K562 (cell line): ENCODE data around the gene USP4. TPM values are rescaled to one million over a fixed set of nuclear protein-coding genes. Genes with fewer than 3 reads are reported as not detected.

ENCODE experiments used
- CHCHD3 ChIP-seq: fragments of 250-450 bp; sonication (Bioruptor Pico); IDR thresholded peaks from 2 replicates; pipeline ENCODE4 v2.1.2; 2022; ENCODE audit warnings: mild to moderate bottlenecking
- FOXM1 ChIP-seq, 2 experiments: fragments of 450-650 bp in 1 of 2; sonication (generic) in 1 of 2; formaldehyde crosslinking in 1 of 2; IDR thresholded peaks; 2 replicates each; pipeline versions ENCODE4 v1.6.1 to v1.9.0; 2017 to 2022; ENCODE audit warnings: low read depth in 2 of 2, mild to moderate bottlenecking in 2 of 2, missing genetic modification reagents in 1 of 2, moderate library complexity in 1 of 2
- KDM5B ChIP-seq: fragments of 200-600 bp; sonication (generic); IDR thresholded peaks from 2 replicates; pipeline ENCODE4 v1.6.1; 2012; ENCODE audit warnings: low read depth, mild to moderate bottlenecking, moderate library complexity, low read length, control low read depth, inconsistent platforms; ENCODE audit not compliant: insufficient replicate concordance
- NCOA2 ChIP-seq, 2 experiments: fragments of 450-650 bp; IDR thresholded peaks; 2 replicates each; pipeline ENCODE4 v1.6.1; 2018; ENCODE audit warnings: mild to moderate bottlenecking in 2 of 2, moderate library complexity in 1 of 2; ENCODE audit not compliant: partially characterized antibody in 2 of 2
- NONO ChIP-seq, 2 experiments: fragments of 200-400 bp in 1 of 2; fragments of 450-650 bp in 1 of 2; formaldehyde crosslinking in 1 of 2; IDR thresholded peaks; 2 replicates each; pipeline ENCODE4 v1.6.1; 2017; ENCODE audit warnings: low read depth in 2 of 2, mild to moderate bottlenecking in 2 of 2, moderate library complexity in 2 of 2, low read length in 1 of 2
- POLR3G ChIP-seq: IDR thresholded peaks from 2 replicates; pipeline ENCODE4 v1.6.1; 2011; ENCODE audit not compliant: insufficient read length, insufficient replicate concordance; ENCODE audit errors: extremely low read depth
- PRMT5 ChIP-seq: sonication (generic); formaldehyde crosslinking; IDR thresholded peaks from 2 replicates; pipeline ENCODE4 v1.5.0; 2020; ENCODE audit warnings: missing genetic modification reagents
- RAD21 ChIP-seq, 2 experiments: fragments of 250-450 bp in 1 of 2; fragments of 450-650 bp in 1 of 2; sonication (Bioruptor Pico) in 1 of 2; formaldehyde crosslinking in 1 of 2; IDR thresholded peaks in 1 of 2; conservative IDR thresholded peaks in 1 of 2; 2 replicates each; pipeline versions ENCODE4 v1.4.0 to v1.8.0; 2020 to 2022; ENCODE audit warnings: mild to moderate bottlenecking in 2 of 2, moderate library complexity in 1 of 2
- TCF7L2 ChIP-seq: fragments of 150-350 bp; IDR thresholded peaks from 2 replicates; pipeline ENCODE4 v1.6.1; 2016; ENCODE audit warnings: low read depth, mild to moderate bottlenecking, low read length, moderate library complexity
- polyA plus RNA-seq, 8 experiments: library from polyadenylated mRNA; depleted of rRNA in 4 of 8; stranded (reverse) in 5 of 8; unstranded in 3 of 8; fragments of >200 nt; fragmentation: Nextera tagmentation in 2 of 8; fragmentation: Illumina TruSeq in 1 of 8; extraction: Ambion mirVana in 2 of 8; extraction: Trizol in 1 of 8; gene quantifications; 2 replicates each; pipeline versions ENCODE4 v1.2.1 to v1.2.3, GENCODE V29; 2011 to 2014; ENCODE audit warnings: inconsistent platforms in 1 of 8, missing spikeins in 1 of 8
- total RNA-seq, 7 experiments: library from RNA; depleted of rRNA in 6 of 7; stranded (reverse); fragments of >200 nt in 6 of 7; fragmentation: Illumina TruSeq in 2 of 7; extraction: Trizol in 2 of 7; gene quantifications; 2 replicates each; pipeline versions ENCODE4 v1.2.1 to v1.2.3, GENCODE V29; 2011 to 2021; ENCODE audit warnings: low replicate concordance in 1 of 7
- TF ChIP-seq, protein P1 (sequence below): fragments of 450-650 bp; IDR thresholded peaks from 2 replicates; pipeline ENCODE4 v1.6.1; 2016; ENCODE audit warnings: mild to moderate bottlenecking, moderate library complexity

Gene USP4
- total and polyA plus RNA-seq, 9 of the 15 experiments (the other 6 are each of a cell fraction or from before 2014, with no cell fraction given) = 11.8 to 40.4 (median 22.9) TPM

DNA sequence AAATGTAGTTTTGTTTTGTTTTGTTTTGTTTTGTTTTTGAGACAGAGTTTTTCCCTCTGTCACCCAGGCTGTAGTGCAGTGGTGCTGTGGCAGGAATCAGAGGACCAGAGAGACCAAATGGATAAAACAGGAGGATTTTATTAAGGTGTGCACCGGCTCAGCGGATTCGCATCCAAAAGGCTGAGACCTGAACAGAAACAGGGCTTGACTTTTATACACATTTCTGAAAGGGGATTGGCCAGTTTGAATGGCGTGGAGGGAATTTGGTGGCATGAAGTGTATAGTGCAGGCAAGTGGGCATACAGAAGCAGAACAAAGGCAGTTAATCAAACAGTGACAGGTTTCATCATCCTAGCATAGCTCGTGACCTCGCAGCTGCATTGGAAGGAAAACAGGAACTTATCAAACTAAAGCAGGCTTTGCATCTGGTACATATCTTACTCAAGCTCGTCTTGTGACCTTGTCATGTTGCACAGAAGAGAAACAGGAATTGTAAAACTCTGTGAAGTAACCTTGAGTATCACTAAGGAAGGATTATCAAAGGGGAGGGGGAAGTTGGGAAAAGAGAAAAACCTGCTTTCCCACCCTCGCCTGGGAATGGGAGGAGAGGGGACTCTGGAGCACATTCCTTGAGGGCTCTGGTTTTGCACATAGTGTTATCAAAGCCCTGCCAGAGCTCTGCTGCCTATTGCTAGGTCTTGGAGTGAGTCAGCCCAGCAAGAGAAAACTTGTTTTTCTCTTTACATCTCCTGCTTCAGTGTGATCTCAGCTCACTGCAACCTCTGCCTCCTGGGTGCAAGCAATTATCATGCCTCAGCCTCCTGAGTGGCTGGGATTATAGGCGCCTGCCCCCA, 101.4 kb downstream of the USP4 start (continued):
- TF ChIP-seq KDM5B (no peak), POLR3G (no peak), NONO (IDR thresholded peaks at IDR 0.05; ENCODE audit: low read depth in 2 of 2, low read length in 1 of 2) (peak in 1 of 2 experiments; percentile 51; a peak in 1 of 4 replicates), TCF7L2 (no peak), NCOA2 (IDR thresholded peaks at IDR 0.05; ENCODE audit: partially characterized antibody in 2 of 2) (peak; percentile 58 to 65), FOXM1 (IDR thresholded peaks at IDR 0.05; ENCODE audit: low read depth) (peak; percentile 92), FOXM1 (CRISPR knock-in tag; IDR thresholded peaks at IDR 0.05; ENCODE audit: low read depth) (no peak), RAD21 (CRISPR knock-in tag; conservative IDR thresholded peaks at IDR 0.05 in 1 of 2, IDR thresholded peaks at IDR 0.05 in 1 of 2) (peak in 1 of 2 experiments; percentile 16; a peak in 1 of 4 replicates), PRMT5 (CRISPR knock-in tag) (no peak), CHCHD3 (CRISPR knock-in tag) (no peak)
- TF ChIP-seq, protein P1, sequence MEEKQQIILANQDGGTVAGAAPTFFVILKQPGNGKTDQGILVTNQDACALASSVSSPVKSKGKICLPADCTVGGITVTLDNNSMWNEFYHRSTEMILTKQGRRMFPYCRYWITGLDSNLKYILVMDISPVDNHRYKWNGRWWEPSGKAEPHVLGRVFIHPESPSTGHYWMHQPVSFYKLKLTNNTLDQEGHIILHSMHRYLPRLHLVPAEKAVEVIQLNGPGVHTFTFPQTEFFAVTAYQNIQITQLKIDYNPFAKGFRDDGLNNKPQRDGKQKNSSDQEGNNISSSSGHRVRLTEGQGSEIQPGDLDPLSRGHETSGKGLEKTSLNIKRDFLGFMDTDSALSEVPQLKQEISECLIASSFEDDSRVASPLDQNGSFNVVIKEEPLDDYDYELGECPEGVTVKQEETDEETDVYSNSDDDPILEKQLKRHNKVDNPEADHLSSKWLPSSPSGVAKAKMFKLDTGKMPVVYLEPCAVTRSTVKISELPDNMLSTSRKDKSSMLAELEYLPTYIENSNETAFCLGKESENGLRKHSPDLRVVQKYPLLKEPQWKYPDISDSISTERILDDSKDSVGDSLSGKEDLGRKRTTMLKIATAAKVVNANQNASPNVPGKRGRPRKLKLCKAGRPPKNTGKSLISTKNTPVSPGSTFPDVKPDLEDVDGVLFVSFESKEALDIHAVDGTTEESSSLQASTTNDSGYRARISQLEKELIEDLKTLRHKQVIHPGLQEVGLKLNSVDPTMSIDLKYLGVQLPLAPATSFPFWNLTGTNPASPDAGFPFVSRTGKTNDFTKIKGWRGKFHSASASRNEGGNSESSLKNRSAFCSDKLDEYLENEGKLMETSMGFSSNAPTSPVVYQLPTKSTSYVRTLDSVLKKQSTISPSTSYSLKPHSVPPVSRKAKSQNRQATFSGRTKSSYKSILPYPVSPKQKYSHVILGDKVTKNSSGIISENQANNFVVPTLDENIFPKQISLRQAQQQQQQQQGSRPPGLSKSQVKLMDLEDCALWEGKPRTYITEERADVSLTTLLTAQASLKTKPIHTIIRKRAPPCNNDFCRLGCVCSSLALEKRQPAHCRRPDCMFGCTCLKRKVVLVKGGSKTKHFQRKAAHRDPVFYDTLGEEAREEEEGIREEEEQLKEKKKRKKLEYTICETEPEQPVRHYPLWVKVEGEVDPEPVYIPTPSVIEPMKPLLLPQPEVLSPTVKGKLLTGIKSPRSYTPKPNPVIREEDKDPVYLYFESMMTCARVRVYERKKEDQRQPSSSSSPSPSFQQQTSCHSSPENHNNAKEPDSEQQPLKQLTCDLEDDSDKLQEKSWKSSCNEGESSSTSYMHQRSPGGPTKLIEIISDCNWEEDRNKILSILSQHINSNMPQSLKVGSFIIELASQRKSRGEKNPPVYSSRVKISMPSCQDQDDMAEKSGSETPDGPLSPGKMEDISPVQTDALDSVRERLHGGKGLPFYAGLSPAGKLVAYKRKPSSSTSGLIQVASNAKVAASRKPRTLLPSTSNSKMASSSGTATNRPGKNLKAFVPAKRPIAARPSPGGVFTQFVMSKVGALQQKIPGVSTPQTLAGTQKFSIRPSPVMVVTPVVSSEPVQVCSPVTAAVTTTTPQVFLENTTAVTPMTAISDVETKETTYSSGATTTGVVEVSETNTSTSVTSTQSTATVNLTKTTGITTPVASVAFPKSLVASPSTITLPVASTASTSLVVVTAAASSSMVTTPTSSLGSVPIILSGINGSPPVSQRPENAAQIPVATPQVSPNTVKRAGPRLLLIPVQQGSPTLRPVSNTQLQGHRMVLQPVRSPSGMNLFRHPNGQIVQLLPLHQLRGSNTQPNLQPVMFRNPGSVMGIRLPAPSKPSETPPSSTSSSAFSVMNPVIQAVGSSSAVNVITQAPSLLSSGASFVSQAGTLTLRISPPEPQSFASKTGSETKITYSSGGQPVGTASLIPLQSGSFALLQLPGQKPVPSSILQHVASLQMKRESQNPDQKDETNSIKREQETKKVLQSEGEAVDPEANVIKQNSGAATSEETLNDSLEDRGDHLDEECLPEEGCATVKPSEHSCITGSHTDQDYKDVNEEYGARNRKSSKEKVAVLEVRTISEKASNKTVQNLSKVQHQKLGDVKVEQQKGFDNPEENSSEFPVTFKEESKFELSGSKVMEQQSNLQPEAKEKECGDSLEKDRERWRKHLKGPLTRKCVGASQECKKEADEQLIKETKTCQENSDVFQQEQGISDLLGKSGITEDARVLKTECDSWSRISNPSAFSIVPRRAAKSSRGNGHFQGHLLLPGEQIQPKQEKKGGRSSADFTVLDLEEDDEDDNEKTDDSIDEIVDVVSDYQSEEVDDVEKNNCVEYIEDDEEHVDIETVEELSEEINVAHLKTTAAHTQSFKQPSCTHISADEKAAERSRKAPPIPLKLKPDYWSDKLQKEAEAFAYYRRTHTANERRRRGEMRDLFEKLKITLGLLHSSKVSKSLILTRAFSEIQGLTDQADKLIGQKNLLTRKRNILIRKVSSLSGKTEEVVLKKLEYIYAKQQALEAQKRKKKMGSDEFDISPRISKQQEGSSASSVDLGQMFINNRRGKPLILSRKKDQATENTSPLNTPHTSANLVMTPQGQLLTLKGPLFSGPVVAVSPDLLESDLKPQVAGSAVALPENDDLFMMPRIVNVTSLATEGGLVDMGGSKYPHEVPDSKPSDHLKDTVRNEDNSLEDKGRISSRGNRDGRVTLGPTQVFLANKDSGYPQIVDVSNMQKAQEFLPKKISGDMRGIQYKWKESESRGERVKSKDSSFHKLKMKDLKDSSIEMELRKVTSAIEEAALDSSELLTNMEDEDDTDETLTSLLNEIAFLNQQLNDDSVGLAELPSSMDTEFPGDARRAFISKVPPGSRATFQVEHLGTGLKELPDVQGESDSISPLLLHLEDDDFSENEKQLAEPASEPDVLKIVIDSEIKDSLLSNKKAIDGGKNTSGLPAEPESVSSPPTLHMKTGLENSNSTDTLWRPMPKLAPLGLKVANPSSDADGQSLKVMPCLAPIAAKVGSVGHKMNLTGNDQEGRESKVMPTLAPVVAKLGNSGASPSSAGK = peak; percentile 16; the same call in 1 of the 2 replicates
